HepG2 (cell line): ENCODE data around the gene MCRIP2. TPM values are rescaled to one million over a fixed set of nuclear protein-coding genes. Genes with fewer than 3 reads are reported as not detected.

ENCODE experiments used
- AGO1 ChIP-seq: fragments of 200-400 bp; formaldehyde crosslinking; IDR thresholded peaks from 2 replicates; pipeline ENCODE4 v1.6.1; 2017; ENCODE audit warnings: mild to moderate bottlenecking, low read depth, low read length, moderate library complexity; ENCODE audit not compliant: poor library complexity, severe bottlenecking
- AKAP8 ChIP-seq: sonication (generic); formaldehyde crosslinking; IDR thresholded peaks from 2 replicates; pipeline ENCODE4 v1.5.1; 2020; ENCODE audit warnings: mild to moderate bottlenecking, missing genetic modification reagents
- ATF7 ChIP-seq, 2 experiments: fragments of 450-650 bp in 1 of 2; sonication (generic) in 1 of 2; formaldehyde crosslinking in 1 of 2; IDR thresholded peaks; 2 replicates each; pipeline versions ENCODE4 v1.4.0 to v1.6.1; 2016 to 2020; ENCODE audit warnings: antibody characterized with exemption in 1 of 2, mild to moderate bottlenecking in 1 of 2, missing genetic modification reagents in 1 of 2
- FOXK1 ChIP-seq: sonication (generic); formaldehyde crosslinking; IDR thresholded peaks from 2 replicates; pipeline ENCODE4 v1.4.0; 2020; ENCODE audit warnings: low read depth, missing genetic modification reagents, borderline replicate concordance
- HMGA1 ChIP-seq: sonication (generic); formaldehyde crosslinking; conservative IDR thresholded peaks from 2 replicates; pipeline ENCODE4 v1.4.0; 2020; ENCODE audit warnings: missing genetic modification reagents
- MAFF ChIP-seq: IDR thresholded peaks from 2 replicates; pipeline ENCODE4 v1.6.1; 2011; ENCODE audit warnings: low read depth, low read length, improper control_type of control experiment
- MXI1 ChIP-seq: IDR thresholded peaks from 3 replicates; pipeline ENCODE4 v1.6.1; 2012; ENCODE audit warnings: low read depth, low read length, inconsistent platforms, borderline replicate concordance
- NR2F1 ChIP-seq, 2 experiments: fragments of 450-650 bp in 1 of 2; formaldehyde crosslinking in 1 of 2; IDR thresholded peaks; 2 replicates each; pipeline versions ENCODE4 v1.5.0 to v1.6.1; 2016 to 2020; ENCODE audit warnings: mild to moderate bottlenecking in 1 of 2, missing compliant biosample characterization in 1 of 2, missing genetic modification reagents in 1 of 2, moderate library complexity in 1 of 2
- ONECUT2 ChIP-seq: sonication (generic); formaldehyde crosslinking; IDR thresholded peaks from 2 replicates; pipeline ENCODE4 v1.4.0; 2020; ENCODE audit warnings: missing genetic modification reagents
- PITX1 ChIP-seq: sonication (generic); formaldehyde crosslinking; IDR thresholded peaks from 2 replicates; pipeline ENCODE4 v1.5.1; 2020; ENCODE audit warnings: mild to moderate bottlenecking, missing genetic modification reagents
- POLR2AphosphoS5 ChIP-seq: IDR thresholded peaks from 2 replicates; pipeline ENCODE4 v1.6.1; 2012; ENCODE audit warnings: low read depth, low read length
- POLR2G ChIP-seq: fragments of 200-400 bp; formaldehyde crosslinking; IDR thresholded peaks from 2 replicates; pipeline ENCODE4 v1.6.1; 2018; ENCODE audit warnings: mild to moderate bottlenecking, low read depth, low read length, moderate library complexity
- SPEN ChIP-seq: sonication (generic); formaldehyde crosslinking; IDR thresholded peaks from 2 replicates; pipeline ENCODE4 v1.5.1; 2020; ENCODE audit warnings: low read depth, mild to moderate bottlenecking, missing genetic modification reagents
- TBP ChIP-seq: sonication (generic); formaldehyde crosslinking; IDR thresholded peaks from 2 replicates; pipeline ENCODE4 v1.5.0; 2020; ENCODE audit warnings: missing genetic modification reagents
- TBX2 ChIP-seq: sonication (generic); formaldehyde crosslinking; IDR thresholded peaks from 2 replicates; pipeline ENCODE4 v1.5.0; 2020; ENCODE audit warnings: missing genetic modification reagents, mild to moderate bottlenecking, borderline replicate concordance
- ZKSCAN8 ChIP-seq: IDR thresholded peaks from 2 replicates; pipeline ENCODE4 v1.6.1; 2016; ENCODE audit warnings: borderline replicate concordance, missing genetic modification reagents, missing compliant biosample characterization
- ZNF207 ChIP-seq: fragments of 450-650 bp; IDR thresholded peaks from 2 replicates; pipeline ENCODE4 v1.6.1; 2016; ENCODE audit warnings: antibody characterized with exemption, borderline replicate concordance
- ZNF292 ChIP-seq: sonication (generic); formaldehyde crosslinking; IDR thresholded peaks from 2 replicates; pipeline ENCODE4 v1.8.1; 2022; ENCODE audit warnings: mild to moderate bottlenecking, low read depth, missing genetic modification reagents, borderline replicate concordance
- ZNF605 ChIP-seq: sonication (generic); formaldehyde crosslinking; IDR thresholded peaks from 2 replicates; pipeline ENCODE4 v1.8.0; 2022; ENCODE audit warnings: mild to moderate bottlenecking, missing genetic modification reagents
- ZNF891 ChIP-seq: sonication (generic); formaldehyde crosslinking; IDR thresholded peaks from 2 replicates; pipeline ENCODE4 v1.5.0; 2020; ENCODE audit warnings: mild to moderate bottlenecking, missing genetic modification reagents
- polyA plus RNA-seq, 8 experiments: library from polyadenylated mRNA; depleted of rRNA in 3 of 8; stranded (reverse) in 7 of 8; unstranded in 1 of 8; fragments of >200 nt; fragmentation: Illumina TruSeq in 4 of 8; extraction: Trizol in 4 of 8; gene quantifications; 2 replicates each; pipeline versions ENCODE4 v1.2.1 to v1.2.3, GENCODE V29; 2011 to 2016; ENCODE audit warnings: low read depth in 4 of 8, missing spikeins in 1 of 8, mixed read lengths in 1 of 8; ENCODE audit not compliant: insufficient read depth in 1 of 8
- total RNA-seq, 5 experiments: library from RNA; depleted of rRNA; stranded (reverse); fragments of >200 nt; fragmentation: Illumina TruSeq; extraction: Trizol; gene quantifications; 2 replicates each; pipeline ENCODE4 v1.2.3, GENCODE V29; 2016; ENCODE audit warnings: low read depth in 1 of 5
- TF ChIP-seq, protein P1 (sequence below): sonication (generic); formaldehyde crosslinking; IDR thresholded peaks from 2 replicates; pipeline ENCODE4 v1.4.0; 2020; ENCODE audit warnings: missing genetic modification reagents
- TF ChIP-seq, protein P2 (sequence below): sonication (generic); formaldehyde crosslinking; IDR thresholded peaks from 2 replicates; pipeline ENCODE4 v1.4.0; 2020; ENCODE audit warnings: missing genetic modification reagents

Gene MCRIP2
- total and polyA plus RNA-seq, 2 of the 13 experiments (the other 11 are each of a cell fraction or from before 2014, with no cell fraction given), result 39.6 to 76.7 TPM

DNA sequence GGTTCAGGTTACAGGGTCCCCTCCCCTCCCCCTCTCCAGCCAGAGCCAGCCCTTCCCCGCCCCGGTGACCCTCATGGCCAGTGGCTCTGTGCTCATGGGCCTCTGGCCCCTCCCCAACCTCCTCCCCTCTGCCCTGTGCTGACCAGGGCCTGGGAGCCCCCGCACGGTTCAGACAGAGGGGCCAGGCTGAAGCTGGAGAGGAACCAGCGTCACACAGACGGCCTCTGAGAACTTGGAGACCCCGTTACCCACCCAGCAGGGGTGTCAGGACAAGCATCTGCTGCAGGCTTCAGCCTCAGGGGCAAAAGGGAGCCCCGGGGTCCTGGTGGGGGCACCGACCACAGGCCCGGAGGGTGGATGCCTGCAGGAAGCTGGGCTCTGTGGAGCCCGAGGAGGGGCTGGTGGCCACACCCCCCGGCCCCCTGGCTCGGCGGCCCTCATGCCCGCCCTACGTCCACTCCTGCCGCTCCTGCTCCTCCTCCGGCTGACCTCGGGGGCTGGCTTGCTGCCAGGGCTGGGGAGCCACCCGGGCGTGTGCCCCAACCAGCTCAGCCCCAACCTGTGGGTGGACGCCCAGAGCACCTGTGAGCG is 10.7 kb upstream of the MCRIP2 start, which contains the start of gene WFIKKN1 (continued):
- peak; percentile 44; the same call in 1 of the 2 replicates for TF ChIP-seq SPEN (CRISPR knock-in tag)
- peak; percentile 35; the same call in 1 of the 2 replicates for TF ChIP-seq ZNF292 (CRISPR knock-in tag)
- TF ChIP-seq ZNF605, result peak; percentile 66; the same call in 1 of the 2 replicates
- no peak for TF ChIP-seq ZNF207
- TF ChIP-seq MAFF, result no peak
- TF ChIP-seq AGO1, result peak; percentile 94
- TF ChIP-seq ONECUT2 (CRISPR knock-in tag), result no peak
- TF ChIP-seq, protein P1, sequence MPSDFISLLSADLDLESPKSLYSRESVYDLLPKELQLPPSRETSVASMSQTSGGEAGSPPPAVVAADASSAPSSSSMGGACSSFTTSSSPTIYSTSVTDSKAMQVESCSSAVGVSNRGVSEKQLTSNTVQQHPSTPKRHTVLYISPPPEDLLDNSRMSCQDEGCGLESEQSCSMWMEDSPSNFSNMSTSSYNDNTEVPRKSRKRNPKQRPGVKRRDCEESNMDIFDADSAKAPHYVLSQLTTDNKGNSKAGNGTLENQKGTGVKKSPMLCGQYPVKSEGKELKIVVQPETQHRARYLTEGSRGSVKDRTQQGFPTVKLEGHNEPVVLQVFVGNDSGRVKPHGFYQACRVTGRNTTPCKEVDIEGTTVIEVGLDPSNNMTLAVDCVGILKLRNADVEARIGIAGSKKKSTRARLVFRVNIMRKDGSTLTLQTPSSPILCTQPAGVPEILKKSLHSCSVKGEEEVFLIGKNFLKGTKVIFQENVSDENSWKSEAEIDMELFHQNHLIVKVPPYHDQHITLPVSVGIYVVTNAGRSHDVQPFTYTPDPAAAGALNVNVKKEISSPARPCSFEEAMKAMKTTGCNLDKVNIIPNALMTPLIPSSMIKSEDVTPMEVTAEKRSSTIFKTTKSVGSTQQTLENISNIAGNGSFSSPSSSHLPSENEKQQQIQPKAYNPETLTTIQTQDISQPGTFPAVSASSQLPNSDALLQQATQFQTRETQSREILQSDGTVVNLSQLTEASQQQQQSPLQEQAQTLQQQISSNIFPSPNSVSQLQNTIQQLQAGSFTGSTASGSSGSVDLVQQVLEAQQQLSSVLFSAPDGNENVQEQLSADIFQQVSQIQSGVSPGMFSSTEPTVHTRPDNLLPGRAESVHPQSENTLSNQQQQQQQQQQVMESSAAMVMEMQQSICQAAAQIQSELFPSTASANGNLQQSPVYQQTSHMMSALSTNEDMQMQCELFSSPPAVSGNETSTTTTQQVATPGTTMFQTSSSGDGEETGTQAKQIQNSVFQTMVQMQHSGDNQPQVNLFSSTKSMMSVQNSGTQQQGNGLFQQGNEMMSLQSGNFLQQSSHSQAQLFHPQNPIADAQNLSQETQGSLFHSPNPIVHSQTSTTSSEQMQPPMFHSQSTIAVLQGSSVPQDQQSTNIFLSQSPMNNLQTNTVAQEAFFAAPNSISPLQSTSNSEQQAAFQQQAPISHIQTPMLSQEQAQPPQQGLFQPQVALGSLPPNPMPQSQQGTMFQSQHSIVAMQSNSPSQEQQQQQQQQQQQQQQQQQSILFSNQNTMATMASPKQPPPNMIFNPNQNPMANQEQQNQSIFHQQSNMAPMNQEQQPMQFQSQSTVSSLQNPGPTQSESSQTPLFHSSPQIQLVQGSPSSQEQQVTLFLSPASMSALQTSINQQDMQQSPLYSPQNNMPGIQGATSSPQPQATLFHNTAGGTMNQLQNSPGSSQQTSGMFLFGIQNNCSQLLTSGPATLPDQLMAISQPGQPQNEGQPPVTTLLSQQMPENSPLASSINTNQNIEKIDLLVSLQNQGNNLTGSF (CRISPR knock-in tag), result no peak
- TF ChIP-seq ATF7 (IDR thresholded peaks at IDR 0.05), result no peak
- 0 out of 2 replicates have a peak, but pooled peaks have one; percentile 15 for TF ChIP-seq ATF7 (CRISPR knock-in tag; IDR thresholded peaks at IDR 0.05)
- TF ChIP-seq POLR2AphosphoS5, result peak; percentile 62
- TF ChIP-seq ZKSCAN8, result no peak
- peak; percentile 95 for TF ChIP-seq AKAP8
- TF ChIP-seq TBX2 (CRISPR knock-in tag), result peak; percentile 57
- TF ChIP-seq, protein P2, sequence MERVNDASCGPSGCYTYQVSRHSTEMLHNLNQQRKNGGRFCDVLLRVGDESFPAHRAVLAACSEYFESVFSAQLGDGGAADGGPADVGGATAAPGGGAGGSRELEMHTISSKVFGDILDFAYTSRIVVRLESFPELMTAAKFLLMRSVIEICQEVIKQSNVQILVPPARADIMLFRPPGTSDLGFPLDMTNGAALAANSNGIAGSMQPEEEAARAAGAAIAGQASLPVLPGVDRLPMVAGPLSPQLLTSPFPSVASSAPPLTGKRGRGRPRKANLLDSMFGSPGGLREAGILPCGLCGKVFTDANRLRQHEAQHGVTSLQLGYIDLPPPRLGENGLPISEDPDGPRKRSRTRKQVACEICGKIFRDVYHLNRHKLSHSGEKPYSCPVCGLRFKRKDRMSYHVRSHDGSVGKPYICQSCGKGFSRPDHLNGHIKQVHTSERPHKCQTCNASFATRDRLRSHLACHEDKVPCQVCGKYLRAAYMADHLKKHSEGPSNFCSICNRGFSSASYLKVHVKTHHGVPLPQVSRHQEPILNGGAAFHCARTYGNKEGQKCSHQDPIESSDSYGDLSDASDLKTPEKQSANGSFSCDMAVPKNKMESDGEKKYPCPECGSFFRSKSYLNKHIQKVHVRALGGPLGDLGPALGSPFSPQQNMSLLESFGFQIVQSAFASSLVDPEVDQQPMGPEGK (CRISPR knock-in tag), result peak; percentile 73
- TF ChIP-seq ZNF891 (CRISPR knock-in tag), result peak; percentile 40; the same call in 1 of the 2 replicates
- 0 out of 3 replicates have a peak, but pooled peaks have one; percentile 6 for TF ChIP-seq MXI1
- TF ChIP-seq HMGA1 (CRISPR knock-in tag), result no peak
- peak; percentile 65 for TF ChIP-seq POLR2G
- TF ChIP-seq NR2F1 (CRISPR knock-in tag; IDR thresholded peaks at IDR 0.05), result peak in 1 of 2 experiments; percentile 10; a peak in 1 of 4 replicates
- no peak for TF ChIP-seq TBP (CRISPR knock-in tag)
- TF ChIP-seq PITX1 (CRISPR knock-in tag), result peak; percentile 69
- 0 out of 2 replicates have a peak, but pooled peaks have one; percentile 30 for TF ChIP-seq FOXK1 (CRISPR knock-in tag)
